RWPE2 (cell line): ENCODE measurements around the gene VPS8.

ENCODE experiments used
- ATAC-seq: fragments of 200-7000 bp; cut with Tn5 transposase; 3 replicates; pipeline ENCODE4 v1.9.1; 2021; ENCODE audit warnings: low read depth
- DNase-seq: peaks from one replicate; pipeline ENCODE4 v3.0.0-alpha.2; 2020; ENCODE audit warnings: low spot score
- H3K27ac ChIP-seq: fragments of 450-650 bp; 2 replicates; pipeline ENCODE4 v1.5.1; 2017; ENCODE audit warnings: mild to moderate bottlenecking; ENCODE audit not compliant: poor library complexity, severe bottlenecking
- H3K27me3 ChIP-seq: fragments of 250-450 bp; sonication (Bioruptor Pico); 2 replicates; pipeline ENCODE4 v1.5.1; 2021; ENCODE audit warnings: mild to moderate bottlenecking, moderate library complexity; ENCODE audit not compliant: insufficient read depth, poor library complexity, severe bottlenecking
- H3K36me3 ChIP-seq: fragments of 250-450 bp; sonication (Bioruptor Pico); 2 replicates; pipeline ENCODE4 v1.5.1; 2020; ENCODE audit warnings: low read depth, mild to moderate bottlenecking, moderate library complexity
- H3K4me1 ChIP-seq: fragments of 250-450 bp; sonication (Bioruptor Pico); 2 replicates; pipeline ENCODE4 v1.5.1; 2021; ENCODE audit warnings: mild to moderate bottlenecking, moderate library complexity; ENCODE audit not compliant: insufficient read depth, poor library complexity, severe bottlenecking
- H3K4me3 ChIP-seq: fragments of 250-450 bp; sonication (Bioruptor Pico); 2 replicates; pipeline ENCODE4 v1.5.1; 2021; ENCODE audit warnings: mild to moderate bottlenecking, moderate library complexity; ENCODE audit not compliant: severe bottlenecking
- H3K9me3 ChIP-seq: fragments of 250-450 bp; sonication (Bioruptor Pico); 2 replicates; pipeline ENCODE4 v1.5.1; 2021; ENCODE audit warnings: mild to moderate bottlenecking, moderate library complexity; ENCODE audit not compliant: severe bottlenecking
- CTCF ChIP-seq: fragments of 450-650 bp; IDR thresholded peaks from one replicate; pipeline ENCODE4 v1.5.1; 2017; ENCODE audit warnings: mild to moderate bottlenecking, moderate library complexity; ENCODE audit not compliant: poor library complexity, severe bottlenecking

Gene VPS8

GRCh38 chr3:185052631-185053030, 240.7 kb downstream of the VPS8 start:
- Histone ChIP-seq H3K9me3 (no peaks in the 10 kb centered on the region), H3K36me3 (no peaks in the 10 kb centered on the region; the same call in none of the 2 replicates), H3K4me1 (no peaks in the 10 kb centered on the region), H3K27me3 (no peaks in the 10 kb centered on the region), H3K27ac (no peak overlapping the region), H3K4me3 (no peak overlapping the region)
- no peak for ATAC-seq
- TF ChIP-seq CTCF = no peak
- DNase-seq = no peak

GRCh38 chr3:185056908-185057307, 244.9 kb downstream of the VPS8 start:
- no peak for TF ChIP-seq CTCF
- H3K27ac ChIP-seq = no peak overlapping the region
- no peak for DNase-seq
- H3K36me3 ChIP-seq = no peaks in the 10 kb centered on the region; the same call in none of the 2 replicates
- H3K4me3 ChIP-seq = no peak overlapping the region
- H3K9me3 ChIP-seq = peaks cover 2% of the 10 kb centered on the region
- no peaks in the 10 kb centered on the region for H3K4me1 ChIP-seq
- no peak for ATAC-seq
- no peaks in the 10 kb centered on the region for H3K27me3 ChIP-seq

GRCh38 chr3:185057829-185058228, 245.9 kb downstream of the VPS8 start:
- H3K4me3 ChIP-seq = no peak overlapping the region
- H3K36me3 ChIP-seq = no peaks in the 10 kb centered on the region; the same call in none of the 2 replicates
- TF ChIP-seq CTCF = no peak
- no peak overlapping the region for H3K27ac ChIP-seq
- no peaks in the 10 kb centered on the region for H3K27me3 ChIP-seq
- H3K9me3 ChIP-seq = peaks cover 2% of the 10 kb centered on the region
- DNase-seq = no peak
- H3K4me1 ChIP-seq = no peaks in the 10 kb centered on the region
- ATAC-seq = no peak

GRCh38 chr3:185058796-185059195, 246.8 kb downstream of the VPS8 start:
- H3K4me3 ChIP-seq = no peak overlapping the region
- peaks cover 2% of the 10 kb centered on the region for H3K9me3 ChIP-seq
- H3K36me3 ChIP-seq = no peaks in the 10 kb centered on the region; the same call in 1 of the 2 replicates
- ATAC-seq = no peak
- H3K27ac ChIP-seq = no peak overlapping the region
- no peak for TF ChIP-seq CTCF
- no peaks in the 10 kb centered on the region for H3K27me3 ChIP-seq
- no peaks in the 10 kb centered on the region for H3K4me1 ChIP-seq
- DNase-seq = no peak

- Histone ChIP-seq H3K27ac (no peak overlapping the region), H3K27me3 (no peaks in the 10 kb centered on the region), H3K4me3 (no peak overlapping the region), H3K4me1 (no peaks in the 10 kb centered on the region), H3K36me3 (no peaks in the 10 kb centered on the region), H3K9me3 (peaks cover 2% of the 10 kb centered on the region)
- ATAC-seq = no peak
- no peak for DNase-seq
- TF ChIP-seq CTCF = no peak
Observed at GRCh38 chr3:185059766-185060165, 247.8 kb downstream of the VPS8 start.
